ENCODE data around the gene CRIM1.
"Not testable (repeated sequence)": the region's sequence is repeated elsewhere in the genome, so short reads cannot be mapped to it uniquely, and the experiment has no call there.

Gene CRIM1

GRCh38 chr2:36351291-36351690, 4.3 kb upstream of the CRIM1 start:
- no peak for FAIRE-seq

GRCh38 chr2:36351736-36352349, 3.7 kb upstream of the CRIM1 start:
- FAIRE-seq (peak; percentile 87), DNase-seq (ENCODE audit: insufficient read length, low spot score) (no peak)

More at GRCh38 chr2:36351291-36351690, 4.3 kb upstream of the CRIM1 start:
- no peak for DNase-seq (ENCODE audit: insufficient read length, low spot score)

- no peak for FAIRE-seq
- DNase-seq (ENCODE audit: insufficient read length, low spot score), result no peak
These were observed 2.9 kb upstream of the CRIM1 start for GRCh38 chr2:36352701-36353100.

DNA sequence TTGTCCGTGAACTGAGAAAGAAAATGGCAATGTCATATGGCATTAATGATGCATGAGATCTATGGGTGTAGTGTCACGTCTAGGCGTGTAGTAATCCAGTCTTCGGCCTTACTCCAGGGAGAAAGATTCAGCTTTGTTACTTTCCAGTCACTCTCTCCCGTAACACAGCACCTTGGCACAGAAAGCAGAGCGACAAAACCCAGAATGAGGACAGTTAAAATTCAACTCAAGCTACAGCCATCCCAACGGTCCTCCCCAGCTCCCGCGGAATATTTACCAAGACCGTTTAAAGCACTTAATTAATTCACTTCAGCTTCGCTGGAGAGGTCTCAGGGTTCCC, 797 bp upstream of the CRIM1 start:
- FAIRE-seq (no peak), DNase-seq (ENCODE audit: insufficient read length, low spot score) (no peak)

DNA sequence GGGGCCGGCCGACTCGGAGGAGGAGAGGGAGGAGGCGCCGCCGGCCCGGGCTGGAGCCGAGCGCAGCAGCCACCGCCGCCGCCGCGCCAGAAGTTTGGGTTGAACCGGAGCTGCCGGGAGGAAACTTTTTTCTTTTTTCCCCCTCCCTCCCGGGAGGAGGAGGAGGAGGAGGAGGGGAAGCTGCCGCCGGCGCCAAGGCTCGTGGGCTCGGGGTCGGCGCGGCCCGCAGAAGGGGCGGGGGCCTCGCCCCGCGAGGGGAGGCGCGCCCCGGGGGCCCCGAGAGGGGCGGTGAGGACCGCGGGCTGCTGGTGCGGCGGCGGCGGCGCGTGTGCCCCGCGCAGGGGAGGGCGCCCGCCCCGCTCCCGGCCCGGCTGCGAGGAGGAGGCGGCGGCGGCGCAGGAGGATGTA, 316 bp downstream of the CRIM1 start:
- FAIRE-seq (no peak), DNase-seq (ENCODE audit: insufficient read length, low spot score) (no peak)

GRCh38 chr2:36356298-36356989, 866 bp downstream of the CRIM1 start:
- DNase-seq (ENCODE audit: insufficient read length, low spot score) (peak; percentile 26), FAIRE-seq (no peak)

- FAIRE-seq (peak; percentile 85), DNase-seq (ENCODE audit: insufficient read length, low spot score) (peak; percentile 17)
These were observed 1.6 kb downstream of the CRIM1 start for GRCh38 chr2:36356990-36357846.

- DNase-seq (ENCODE audit: insufficient read length, low spot score) (no peak), FAIRE-seq (peak; percentile 53)
These were observed 2.5 kb downstream of the CRIM1 start for GRCh38 chr2:36357847-36358659.

- FAIRE-seq (no peak), DNase-seq (ENCODE audit: insufficient read length, low spot score) (no peak)
These were observed 3.5 kb downstream of the CRIM1 start for GRCh38 chr2:36359067-36359466.

DNA sequence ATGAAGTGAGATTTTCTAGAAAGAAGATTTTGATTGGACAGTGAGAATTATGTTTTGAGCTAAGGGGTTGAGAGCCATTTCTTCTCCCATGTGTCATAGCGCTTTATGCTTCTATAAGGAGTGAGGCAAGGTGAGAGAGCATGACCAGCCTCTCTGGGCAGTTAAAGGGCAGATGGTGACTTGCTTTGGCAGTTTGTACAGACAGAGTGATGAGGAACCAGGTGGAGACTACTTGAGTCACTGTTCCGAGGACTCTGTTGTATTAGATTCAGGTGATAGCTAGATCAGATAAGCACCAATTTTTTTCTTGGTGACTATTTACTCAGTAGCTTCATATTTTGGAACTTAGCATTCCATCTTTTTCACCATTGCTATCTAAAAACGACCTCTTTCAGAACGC, 4.5 kb downstream of the CRIM1 start:
- DNase-seq (ENCODE audit: insufficient read length, low spot score) (no peak), FAIRE-seq (no peak)

DNA sequence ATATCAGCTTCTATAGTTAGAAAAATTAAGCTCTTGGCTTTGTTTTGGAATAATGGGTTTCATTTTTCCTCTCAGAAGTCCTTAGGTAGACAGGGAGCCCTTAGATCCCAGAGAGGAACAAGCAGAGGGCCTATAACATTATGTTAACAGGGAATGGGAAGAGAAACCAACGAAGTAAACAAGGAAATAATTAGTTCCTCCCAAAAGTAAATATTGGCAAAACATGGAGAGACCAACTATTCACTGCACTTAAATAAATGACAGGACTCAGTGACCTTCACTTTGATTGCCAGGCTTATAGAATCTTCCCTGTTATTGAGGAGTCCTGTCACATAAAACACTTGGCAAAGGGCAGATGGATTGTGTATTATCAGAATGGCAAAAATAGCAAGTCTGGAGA, 5.3 kb downstream of the CRIM1 start:
- DNase-seq (ENCODE audit: insufficient read length, low spot score) (no peak), FAIRE-seq (no peak)

DNA sequence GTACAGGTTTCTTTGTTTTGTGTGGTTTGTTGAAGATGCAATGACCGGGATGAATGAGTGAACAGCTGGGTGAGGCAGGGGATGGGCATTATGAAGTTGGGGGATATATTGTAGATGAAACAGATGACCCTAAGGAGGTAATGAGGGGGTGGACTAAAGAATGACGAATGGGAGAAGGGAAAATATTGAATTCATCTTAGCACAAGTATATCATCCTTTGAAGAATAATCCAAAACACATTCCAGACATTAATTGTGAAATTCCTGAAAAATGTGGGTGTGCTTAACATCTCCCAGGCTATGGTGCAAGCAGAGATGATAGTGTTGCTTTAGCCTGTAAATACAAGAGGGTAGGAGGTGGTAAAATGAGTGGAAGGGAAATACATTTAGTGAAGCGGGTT, 5.8 kb downstream of the CRIM1 start:
- FAIRE-seq (no peak), DNase-seq (ENCODE audit: insufficient read length, low spot score) (no peak)

- no peak for DNase-seq (ENCODE audit: insufficient read length, low spot score)
- FAIRE-seq, result no peak
These were observed 6.7 kb downstream of the CRIM1 start for GRCh38 chr2:36362291-36362690.

GRCh38 chr2:36363085-36363484, 7.5 kb downstream of the CRIM1 start:
- FAIRE-seq; DNase-seq (ENCODE audit: insufficient read length, low spot score): not testable (repeated sequence)

- DNase-seq (ENCODE audit: insufficient read length, low spot score), result no peak
- no peak for FAIRE-seq
These were observed 11.0 kb downstream of the CRIM1 start for GRCh38 chr2:36366491-36367120.

DNA sequence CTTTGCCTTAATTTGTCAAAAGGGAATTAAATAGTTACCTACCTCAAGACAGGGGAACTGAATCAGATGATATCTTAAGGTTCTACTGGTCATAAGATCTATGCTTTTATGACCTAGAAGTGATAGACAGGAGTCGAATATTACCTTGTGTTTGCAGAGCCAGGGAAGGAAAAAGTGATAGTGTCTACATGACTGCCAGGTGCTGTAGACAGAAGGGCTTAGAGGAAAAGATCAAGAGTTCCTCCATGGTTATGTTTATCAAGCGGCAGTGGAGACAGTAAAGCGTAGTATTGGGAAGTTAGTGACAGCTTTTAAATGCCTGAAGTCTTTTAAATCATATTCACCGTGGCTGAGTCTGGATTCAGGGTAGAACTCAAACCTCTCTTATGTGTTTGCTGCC, 11.9 kb downstream of the CRIM1 start:
- FAIRE-seq (no peak), DNase-seq (ENCODE audit: insufficient read length, low spot score) (no peak)

- DNase-seq (ENCODE audit: insufficient read length, low spot score) (no peak), FAIRE-seq (no peak)
These were observed 12.3 kb downstream of the CRIM1 start for GRCh38 chr2:36367895-36368353.

GRCh38 chr2:36368438-36368837, 12.9 kb downstream of the CRIM1 start:
- DNase-seq (ENCODE audit: insufficient read length, low spot score) (no peak), FAIRE-seq (peak; percentile 18)

GRCh38 chr2:36369163-36369562, 13.6 kb downstream of the CRIM1 start:
- DNase-seq (ENCODE audit: insufficient read length, low spot score) (no peak), FAIRE-seq (no peak)

- no peak for FAIRE-seq
- no peak for DNase-seq (ENCODE audit: insufficient read length, low spot score)
These were observed 14.1 kb downstream of the CRIM1 start for GRCh38 chr2:36369716-36370115.
